ENCODE measurements around the gene MYOT.

MYOT gene

GRCh38 chr5:137887831-137888230 lies 20.2 kb downstream of the MYOT start:
- no peak for DNase-seq (ENCODE audit: extremely low read depth, low read depth)
- no peak overlapping the region for H3K4me3 ChIP-seq (replicated peaks; ENCODE audit: low read depth, low read length)
- TF ChIP-seq CTCF (IDR thresholded peaks at IDR 0.05; ENCODE audit: low read depth, low read length, missing control alignments) = no peak

- no peak for TF ChIP-seq CTCF (IDR thresholded peaks at IDR 0.05; ENCODE audit: low read depth, low read length, missing control alignments)
- H3K4me3 ChIP-seq (replicated peaks; ENCODE audit: low read depth, low read length) = peak overlapping the region; percentile 47
- DNase-seq (ENCODE audit: extremely low read depth, low read depth) = no peak
Measured at GRCh38 chr5:137888466-137888862, 20.8 kb downstream of the MYOT start.

- H3K4me3 ChIP-seq (replicated peaks; ENCODE audit: low read depth, low read length) = peak within 1 kb of the TSS; percentile 47
- DNase-seq (ENCODE audit: extremely low read depth, low read depth) = peak; percentile 20
- TF ChIP-seq CTCF (IDR thresholded peaks at IDR 0.05; ENCODE audit: low read depth, low read length, missing control alignments) = no peak
Measured at GRCh38 chr5:137888863-137889759, 21.5 kb downstream of the MYOT start, which contains the start of gene PKD2L2. Gene PKD2L2 (plus strand): TSS chr5:137889457. CDS start chr5:137889492, 35 bp downstream.

- no peak for TF ChIP-seq CTCF (IDR thresholded peaks at IDR 0.05; ENCODE audit: low read depth, low read length, missing control alignments)
- no peak for DNase-seq (ENCODE audit: extremely low read depth, low read depth)
Measured at GRCh38 chr5:137890845-137891244, 23.2 kb downstream of the MYOT start.

GRCh38 chr5:137891849-137892248 lies 24.2 kb downstream of the MYOT start:
- no peak for TF ChIP-seq CTCF (IDR thresholded peaks at IDR 0.05; ENCODE audit: low read depth, low read length, missing control alignments)
- no peak for DNase-seq (ENCODE audit: extremely low read depth, low read depth)
- no peak overlapping the region for H3K4me3 ChIP-seq (replicated peaks; ENCODE audit: low read depth, low read length)

More at GRCh38 chr5:137890845-137891244, 23.2 kb downstream of the MYOT start:
- H3K4me3 ChIP-seq (replicated peaks; ENCODE audit: low read depth, low read length) = no peak overlapping the region

- no peak for TF ChIP-seq CTCF (IDR thresholded peaks at IDR 0.05; ENCODE audit: low read depth, low read length, missing control alignments)
- DNase-seq (ENCODE audit: extremely low read depth, low read depth) = no peak
Measured at GRCh38 chr5:137894586-137894985, 26.9 kb downstream of the MYOT start.

More at GRCh38 chr5:137894586-137894985, 26.9 kb downstream of the MYOT start:
- no peak overlapping the region for H3K4me3 ChIP-seq (replicated peaks; ENCODE audit: low read depth, low read length)

Measured in HFF-Myc (cell line).